Ovary (tissue), 9 donors: ENCODE data around the gene MATCAP1. TPM values are rescaled to one million over a fixed set of nuclear protein-coding genes. Genes with fewer than 3 reads are reported as not detected.

Experiments
- DNase-seq, 5 donors: peaks; one replicate each; pipeline ENCODE4 v3.0.0-alpha.2; 2019 to 2020
- H3K27ac ChIP-seq, 2 donors: fragments of 200-600 bp; one replicate each; pipeline versions ENCODE4 v1.5.1 to v1.8.0; 2019 to 2022
- H3K27me3 ChIP-seq: fragments of 200-600 bp; one replicate; pipeline ENCODE4 v1.8.0; 2022
- H3K36me3 ChIP-seq: fragments of 200-600 bp; sonication (generic); one replicate; pipeline ENCODE4 v1.5.1; 2019
- H3K4me1 ChIP-seq: one replicate; pipeline ENCODE4 v1.8.1; 2013; ENCODE audit warnings: mild to moderate bottlenecking, moderate library complexity; ENCODE audit not compliant: insufficient read depth
- H3K4me3 ChIP-seq: fragments of 200-600 bp; sonication (generic); one replicate; pipeline ENCODE4 v1.5.1; 2017
- H3K9me3 ChIP-seq, 2 donors: fragments of 200-600 bp in 1 of 2; sonication (generic) in 1 of 2; one replicate each; pipeline versions ENCODE4 v1.5.1 to v1.8.1; 2013 to 2019; ENCODE audit warnings: mild to moderate bottlenecking in 1 of 2, moderate library complexity in 1 of 2
- CTCF ChIP-seq, 3 donors: fragments of 450-650 bp in 2 of 3; fragments of 200-600 bp in 1 of 3; IDR thresholded peaks; one replicate each; pipeline versions ENCODE4 v1.5.1 to v1.8.0; 2016 to 2022; ENCODE audit warnings: antibody characterized with exemption in 3 of 3, mild to moderate bottlenecking in 1 of 3
- EP300 ChIP-seq: sonication (generic); formaldehyde crosslinking; IDR thresholded peaks from one replicate; pipeline ENCODE4 v1.6.1; 2017; ENCODE audit warnings: antibody characterized with exemption
- POLR2A ChIP-seq: fragments of 450-650 bp; IDR thresholded peaks from one replicate; pipeline ENCODE4 v1.6.1; 2017; ENCODE audit warnings: antibody characterized with exemption, mild to moderate bottlenecking, moderate library complexity
- WGBS, 3 donors: extraction: QIAGEN DNeasy Blood & Tissue Kit in 1 of 3; methylation state at CpG; one replicate each; pipeline versions ENCODE4 v1.1.5 to v1.1.7; 2013 to 2017; 5-methylcytosine and 5-hydroxymethylcytosine counted together
- intact Hi-C, 4 donors: fragments of 100-400 bp; cut with DNase I; formaldehyde crosslinking; loops; one replicate each; pipeline versions ENCODE4 v1.11.0 to v1.15.1; 2022 to 2023
- polyA plus RNA-seq, 2 donors: library from polyadenylated mRNA; stranded (reverse); fragments of 200-250 nt in 1 of 2; fragments of 350-450 nt in 1 of 2; fragmentation: Illumina TruSeq in 1 of 2; extraction: RNeasy Lipid Tissue Mini Kit (QIAGEN cat#74804) in 1 of 2; gene quantifications; one replicate each; pipeline ENCODE4 v1.2.3, GENCODE V29; 2013 to 2014
- total RNA-seq, 7 donors: library from RNA; depleted of rRNA in 2 of 7; stranded (reverse); fragments of >200 nt in 2 of 7; fragmentation: NEBNext Ultra II Directional in 3 of 7; extraction: Animal tissue kit (Norgen Biotek cat#: 25700) in 3 of 7; gene quantifications; one replicate each; pipeline versions ENCODE4 v1.1.0 to v1.2.4, GENCODE V29; 2016 to 2023
- donor health status: DM: no; HTN: no; CAD: no; lungs with moderate emphysema.
- donor health status: DM: no; HTN: no; CAD: no.
- donor health status: Bipolar disorder and iron deficiency.
- donor health status: DM: yes; HTN: yes; CAD: no.
- donor health status: DM: no; HTN: no; CAD: no.
- donor health status: DM: yes; HTN: yes; CAD: no.

The MATCAP1 gene
- total and polyA plus RNA-seq, 9 donors = 15.4 to 96.4 (median 53.6) TPM

GRCh38 chr16:67213197-67214019, 29.6 kb upstream of the MATCAP1 start:
- no peak for TF ChIP-seq POLR2A
- no peak for TF ChIP-seq EP300
- TF ChIP-seq CTCF (IDR thresholded peaks at IDR 0.05) = no peak
- no peaks in the 10 kb centered on the region for H3K36me3 ChIP-seq
- H3K27me3 ChIP-seq = no peaks in the 10 kb centered on the region
- H3K27ac ChIP-seq = no peak overlapping the region
- intact Hi-C loops = no loop called here
- H3K4me3 ChIP-seq = no peak overlapping the region
- 64 to 71% (median 68%) methylated on average over 8 of the region's 8 CpGs for WGBS, 3 donors
- no peak for DNase-seq
- no peaks in the 10 kb centered on the region for H3K9me3 ChIP-seq
- H3K4me1 ChIP-seq = no peaks in the 10 kb centered on the region

GRCh38 chr16:67212766-67213165, 29.0 kb upstream of the MATCAP1 start:
- Histone ChIP-seq H3K27ac (no peak overlapping the region), H3K27me3 (no peaks in the 10 kb centered on the region), H3K4me1 (peaks cover 2% of the 10 kb centered on the region), H3K9me3 (no peaks in the 10 kb centered on the region), H3K36me3 (no peaks in the 10 kb centered on the region), H3K4me3 (no peak overlapping the region)
- intact Hi-C loops = no loop called here
- no peak for DNase-seq
- no peak for TF ChIP-seq CTCF (IDR thresholded peaks at IDR 0.05)

GRCh38 chr16:67211674-67212073, 27.9 kb upstream of the MATCAP1 start:
- TF ChIP-seq POLR2A (no peak), EP300 (no peak), CTCF (IDR thresholded peaks at IDR 0.05) (no peak)
- Histone ChIP-seq H3K4me3 (no peak overlapping the region), H3K27me3 (no peaks in the 10 kb centered on the region), H3K27ac (no peak overlapping the region), H3K9me3 (no peaks in the 10 kb centered on the region), H3K36me3 (no peaks in the 10 kb centered on the region), H3K4me1 (peaks cover 9% of the 10 kb centered on the region)
- whole genome bisulfite sequencing, 3 donors = 32 to 50% (median 39%) methylated on average over 7 of the region's 7 CpGs
- intact Hi-C loops = no loop called here
- DNase-seq = no peak

DNA sequence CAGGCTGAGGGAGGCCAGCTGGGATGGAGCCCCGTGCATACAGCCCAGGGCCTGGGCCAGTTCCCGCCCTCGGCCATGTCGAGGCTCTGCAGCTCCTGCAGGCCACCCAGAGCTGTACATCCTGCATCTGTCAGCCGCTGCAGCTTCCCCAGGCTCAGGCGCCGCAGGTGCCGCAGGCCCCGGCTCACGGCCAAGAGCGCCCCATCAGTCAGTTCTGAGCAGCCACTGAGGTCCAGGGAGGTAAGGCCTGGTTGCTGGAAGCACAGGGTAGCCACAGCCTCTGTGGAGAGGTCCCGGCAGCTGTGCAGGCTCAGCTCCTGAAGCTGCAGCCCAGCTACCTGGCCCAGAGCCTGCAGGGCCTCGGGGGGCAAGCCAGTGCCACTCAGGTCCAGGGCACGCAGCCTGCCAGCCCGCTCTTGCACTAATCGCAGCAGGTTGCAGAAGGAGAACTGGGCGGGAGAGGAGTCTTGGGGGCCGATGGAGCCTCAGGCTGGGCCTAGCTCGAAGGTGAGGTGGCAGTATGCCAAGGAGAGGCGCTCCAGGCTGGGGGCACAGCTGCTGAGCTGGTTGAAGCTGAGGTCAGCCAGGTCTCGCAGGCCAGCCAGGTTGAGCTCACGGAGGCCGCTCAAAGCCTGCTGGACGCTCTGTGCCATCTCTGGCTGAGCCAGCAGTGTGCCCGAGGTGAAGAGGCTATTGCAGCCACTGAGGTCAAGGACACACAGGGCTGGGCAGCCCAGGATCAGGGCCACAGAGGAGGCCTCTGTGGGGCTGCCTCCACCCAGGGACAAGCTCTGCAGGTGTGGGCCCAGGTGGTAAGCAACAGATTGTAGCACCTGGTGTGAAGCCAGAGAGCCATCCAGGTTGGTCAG, 26.5 kb upstream of the MATCAP1 start:
- Histone ChIP-seq H3K4me3 (no peak overlapping the region), H3K27me3 (no peaks in the 10 kb centered on the region), H3K36me3 (no peaks in the 10 kb centered on the region), H3K27ac (no peak overlapping the region), H3K9me3 (no peaks in the 10 kb centered on the region), H3K4me1 (peaks cover 9% of the 10 kb centered on the region)
- DNase-seq = peak in 1 of 5 donors; percentile 21
- 78 to 83% (median 82%) methylated on average over 19 to 25 of the region's 25 CpGs for WGBS, 3 donors
- intact Hi-C loops = no loop called here
- TF ChIP-seq CTCF (IDR thresholded peaks at IDR 0.05) (no peak), POLR2A (no peak), EP300 (no peak)
